SKM-1 (cell line): ENCODE data around the gene PDE8A.
"Not testable (repeated sequence)": the region's sequence is repeated elsewhere in the genome, so short reads cannot be mapped to it uniquely, and the experiment has no call there.

Experiments
- DNase-seq: peaks from one replicate; lab custom pipeline; 2025; ENCODE audit not compliant: unreplicated experiment; lab: John Stamatoyannopoulos, UW

Gene PDE8A

GRCh38 chr15:85008474-85009260, 27.0 kb downstream of the PDE8A start:
- DNase-seq = peak; percentile 29

- no peak for DNase-seq
These were observed 27.8 kb downstream of the PDE8A start for GRCh38 chr15:85009435-85009834.

- DNase-seq = no peak
These were observed 28.4 kb downstream of the PDE8A start for GRCh38 chr15:85010071-85010385.

GRCh38 chr15:85010386-85011159, 28.9 kb downstream of the PDE8A start:
- DNase-seq = peak; percentile 24

GRCh38 chr15:85011160-85011571, 29.5 kb downstream of the PDE8A start:
- no peak for DNase-seq

- DNase-seq = not testable (repeated sequence)
These were observed 30.1 kb downstream of the PDE8A start for GRCh38 chr15:85011724-85012123.

GRCh38 chr15:85013785-85014184, 32.1 kb downstream of the PDE8A start:
- DNase-seq = no peak

- DNase-seq = no peak
These were observed 33.3 kb downstream of the PDE8A start for GRCh38 chr15:85014932-85015331.

GRCh38 chr15:85016275-85016674, 34.6 kb downstream of the PDE8A start:
- no peak for DNase-seq

- DNase-seq = no peak
These were observed 38.3 kb downstream of the PDE8A start for GRCh38 chr15:85019815-85020590.

GRCh38 chr15:85021409-85021808, 39.8 kb downstream of the PDE8A start:
- no peak for DNase-seq

GRCh38 chr15:85022860-85023403, 41.3 kb downstream of the PDE8A start:
- DNase-seq = no peak

GRCh38 chr15:85024003-85024402, 42.3 kb downstream of the PDE8A start:
- DNase-seq = no peak

GRCh38 chr15:85024509-85025336, 43.1 kb downstream of the PDE8A start:
- DNase-seq = no peak

- no peak for DNase-seq
These were observed 44.0 kb downstream of the PDE8A start for GRCh38 chr15:85025516-85026251.

GRCh38 chr15:85026304-85027032, 44.8 kb downstream of the PDE8A start:
- no peak for DNase-seq

- no peak for DNase-seq
These were observed 45.4 kb downstream of the PDE8A start for GRCh38 chr15:85027033-85027380.

GRCh38 chr15:85027421-85027820, 45.8 kb downstream of the PDE8A start:
- DNase-seq = no peak

GRCh38 chr15:85028416-85028815, 46.8 kb downstream of the PDE8A start:
- DNase-seq = no peak
